HG03378 (cell line): Measurements from ENCODE around the gene PILRA.
A peak's percentile ranks its signal among the peaks of the same experiment; 100 is the strongest.
"Not testable (repeated sequence)": the region's sequence is repeated elsewhere in the genome, so short reads cannot be mapped to it uniquely, and the experiment has no call there.

Source experiments
- ATAC-seq: cut with Tn5 transposase; IDR thresholded peaks from one replicate; pipeline ENCODE4 v1.9.1; 2021; ENCODE audit warnings: mild to moderate bottlenecking, moderate library complexity; ENCODE audit not compliant: unreplicated experiment

PILRA gene

GRCh38 chr7:100357131-100357561, 16.1 kb upstream of the PILRA start:
- no peak for ATAC-seq

GRCh38 chr7:100358027-100358856, 15.0 kb upstream of the PILRA start, which contains the start of gene PILRB:
Gene PILRB (plus strand): TSS chr7:100358117. CDS start chr7:100358303, 186 bp downstream.
- no peak for ATAC-seq

- ATAC-seq: no peak
These were observed 14.5 kb upstream of the PILRA start for GRCh38 chr7:100358857-100359212.

- ATAC-seq: no peak
These were observed 13.0 kb upstream of the PILRA start for GRCh38 chr7:100360135-100360854.

- ATAC-seq: no peak
These were observed 10.2 kb upstream of the PILRA start for GRCh38 chr7:100363098-100363497.

GRCh38 chr7:100363797-100364196, 9.5 kb upstream of the PILRA start:
- not testable (repeated sequence) for ATAC-seq

GRCh38 chr7:100364480-100364879, 8.8 kb upstream of the PILRA start:
- no peak for ATAC-seq

- not testable (repeated sequence) for ATAC-seq
These were observed 7.3 kb upstream of the PILRA start for GRCh38 chr7:100365998-100366367.

- ATAC-seq: no peak
These were observed 6.7 kb upstream of the PILRA start for GRCh38 chr7:100366411-100367250.

- ATAC-seq: no peak
These were observed 6.1 kb upstream of the PILRA start for GRCh38 chr7:100367251-100367620.

- no peak for ATAC-seq
These were observed 5.3 kb upstream of the PILRA start for GRCh38 chr7:100367676-100368613.

GRCh38 chr7:100369105-100369504, 4.2 kb upstream of the PILRA start:
- ATAC-seq: peak; percentile 63

- no peak for ATAC-seq
These were observed 3.0 kb upstream of the PILRA start for GRCh38 chr7:100370303-100370702.

GRCh38 chr7:100370746-100371145, 2.5 kb upstream of the PILRA start:
- no peak for ATAC-seq

GRCh38 chr7:100371561-100372171, 1.6 kb upstream of the PILRA start:
- no peak for ATAC-seq

GRCh38 chr7:100372256-100372655, 1.0 kb upstream of the PILRA start:
- no peak for ATAC-seq

GRCh38 chr7:100372694-100373093, 593 bp upstream of the PILRA start:
- ATAC-seq: no peak

GRCh38 chr7:100373870-100374598, 747 bp downstream of the PILRA start:
- ATAC-seq: not testable (repeated sequence)

GRCh38 chr7:100374601-100375000, 1.3 kb downstream of the PILRA start:
- ATAC-seq: no peak
